ENCODE measurements around the gene SLC25A24.

DNA sequence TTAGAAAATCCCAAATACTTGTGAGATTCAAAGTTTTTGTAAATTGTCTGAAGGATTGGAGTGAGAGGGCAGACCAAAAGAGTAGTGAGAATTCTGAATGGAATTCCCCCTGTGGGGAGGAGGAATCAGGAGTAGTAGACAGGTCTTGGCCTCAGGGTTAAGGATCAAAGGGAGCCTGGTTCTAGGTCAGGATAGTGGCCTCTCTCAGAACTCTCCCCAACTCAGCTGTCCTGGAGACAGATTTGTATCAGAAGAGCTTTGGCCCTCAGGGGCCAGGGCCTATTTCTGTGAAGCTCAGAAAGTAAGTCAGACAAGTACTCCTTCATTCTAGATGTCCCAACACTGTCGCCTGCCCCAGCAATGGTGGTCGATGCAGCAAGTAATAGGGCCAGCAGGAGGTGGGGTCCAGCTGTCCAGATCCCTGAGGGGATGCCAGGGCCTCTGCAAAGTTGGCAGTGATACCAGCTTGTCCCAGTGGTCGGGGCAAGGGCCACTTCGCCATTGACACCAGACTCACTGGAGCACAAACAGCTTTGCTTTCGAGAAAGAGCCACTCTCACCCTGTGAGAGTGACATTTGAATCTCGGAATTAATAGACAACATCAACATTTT, 115.2 kb downstream of the SLC25A24 start:
- no peak for TF ChIP-seq FOXA1 (IDR thresholded peaks at IDR 0.05)
- TF ChIP-seq JUND (IDR thresholded peaks at IDR 0.05): no peak
- TF ChIP-seq, protein P1, sequence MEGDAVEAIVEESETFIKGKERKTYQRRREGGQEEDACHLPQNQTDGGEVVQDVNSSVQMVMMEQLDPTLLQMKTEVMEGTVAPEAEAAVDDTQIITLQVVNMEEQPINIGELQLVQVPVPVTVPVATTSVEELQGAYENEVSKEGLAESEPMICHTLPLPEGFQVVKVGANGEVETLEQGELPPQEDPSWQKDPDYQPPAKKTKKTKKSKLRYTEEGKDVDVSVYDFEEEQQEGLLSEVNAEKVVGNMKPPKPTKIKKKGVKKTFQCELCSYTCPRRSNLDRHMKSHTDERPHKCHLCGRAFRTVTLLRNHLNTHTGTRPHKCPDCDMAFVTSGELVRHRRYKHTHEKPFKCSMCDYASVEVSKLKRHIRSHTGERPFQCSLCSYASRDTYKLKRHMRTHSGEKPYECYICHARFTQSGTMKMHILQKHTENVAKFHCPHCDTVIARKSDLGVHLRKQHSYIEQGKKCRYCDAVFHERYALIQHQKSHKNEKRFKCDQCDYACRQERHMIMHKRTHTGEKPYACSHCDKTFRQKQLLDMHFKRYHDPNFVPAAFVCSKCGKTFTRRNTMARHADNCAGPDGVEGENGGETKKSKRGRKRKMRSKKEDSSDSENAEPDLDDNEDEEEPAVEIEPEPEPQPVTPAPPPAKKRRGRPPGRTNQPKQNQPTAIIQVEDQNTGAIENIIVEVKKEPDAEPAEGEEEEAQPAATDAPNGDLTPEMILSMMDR (IDR thresholded peaks at IDR 0.05; ENCODE audit: low read depth, low read length, missing input control): no peak
- TF ChIP-seq, protein P2, sequence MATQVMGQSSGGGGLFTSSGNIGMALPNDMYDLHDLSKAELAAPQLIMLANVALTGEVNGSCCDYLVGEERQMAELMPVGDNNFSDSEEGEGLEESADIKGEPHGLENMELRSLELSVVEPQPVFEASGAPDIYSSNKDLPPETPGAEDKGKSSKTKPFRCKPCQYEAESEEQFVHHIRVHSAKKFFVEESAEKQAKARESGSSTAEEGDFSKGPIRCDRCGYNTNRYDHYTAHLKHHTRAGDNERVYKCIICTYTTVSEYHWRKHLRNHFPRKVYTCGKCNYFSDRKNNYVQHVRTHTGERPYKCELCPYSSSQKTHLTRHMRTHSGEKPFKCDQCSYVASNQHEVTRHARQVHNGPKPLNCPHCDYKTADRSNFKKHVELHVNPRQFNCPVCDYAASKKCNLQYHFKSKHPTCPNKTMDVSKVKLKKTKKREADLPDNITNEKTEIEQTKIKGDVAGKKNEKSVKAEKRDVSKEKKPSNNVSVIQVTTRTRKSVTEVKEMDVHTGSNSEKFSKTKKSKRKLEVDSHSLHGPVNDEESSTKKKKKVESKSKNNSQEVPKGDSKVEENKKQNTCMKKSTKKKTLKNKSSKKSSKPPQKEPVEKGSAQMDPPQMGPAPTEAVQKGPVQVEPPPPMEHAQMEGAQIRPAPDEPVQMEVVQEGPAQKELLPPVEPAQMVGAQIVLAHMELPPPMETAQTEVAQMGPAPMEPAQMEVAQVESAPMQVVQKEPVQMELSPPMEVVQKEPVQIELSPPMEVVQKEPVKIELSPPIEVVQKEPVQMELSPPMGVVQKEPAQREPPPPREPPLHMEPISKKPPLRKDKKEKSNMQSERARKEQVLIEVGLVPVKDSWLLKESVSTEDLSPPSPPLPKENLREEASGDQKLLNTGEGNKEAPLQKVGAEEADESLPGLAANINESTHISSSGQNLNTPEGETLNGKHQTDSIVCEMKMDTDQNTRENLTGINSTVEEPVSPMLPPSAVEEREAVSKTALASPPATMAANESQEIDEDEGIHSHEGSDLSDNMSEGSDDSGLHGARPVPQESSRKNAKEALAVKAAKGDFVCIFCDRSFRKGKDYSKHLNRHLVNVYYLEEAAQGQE (IDR thresholded peaks at IDR 0.05): no peak
- TF ChIP-seq NR2F2 (IDR thresholded peaks at IDR 0.05): no peak
- TF ChIP-seq RAD21 (IDR thresholded peaks at IDR 0.05): no peak
- TF ChIP-seq YY1 (IDR thresholded peaks at IDR 0.05): no peak
- TF ChIP-seq, protein P3, sequence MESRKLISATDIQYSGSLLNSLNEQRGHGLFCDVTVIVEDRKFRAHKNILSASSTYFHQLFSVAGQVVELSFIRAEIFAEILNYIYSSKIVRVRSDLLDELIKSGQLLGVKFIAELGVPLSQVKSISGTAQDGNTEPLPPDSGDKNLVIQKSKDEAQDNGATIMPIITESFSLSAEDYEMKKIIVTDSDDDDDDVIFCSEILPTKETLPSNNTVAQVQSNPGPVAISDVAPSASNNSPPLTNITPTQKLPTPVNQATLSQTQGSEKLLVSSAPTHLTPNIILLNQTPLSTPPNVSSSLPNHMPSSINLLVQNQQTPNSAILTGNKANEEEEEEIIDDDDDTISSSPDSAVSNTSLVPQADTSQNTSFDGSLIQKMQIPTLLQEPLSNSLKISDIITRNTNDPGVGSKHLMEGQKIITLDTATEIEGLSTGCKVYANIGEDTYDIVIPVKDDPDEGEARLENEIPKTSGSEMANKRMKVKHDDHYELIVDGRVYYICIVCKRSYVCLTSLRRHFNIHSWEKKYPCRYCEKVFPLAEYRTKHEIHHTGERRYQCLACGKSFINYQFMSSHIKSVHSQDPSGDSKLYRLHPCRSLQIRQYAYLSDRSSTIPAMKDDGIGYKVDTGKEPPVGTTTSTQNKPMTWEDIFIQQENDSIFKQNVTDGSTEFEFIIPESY (IDR thresholded peaks at IDR 0.05): no peak
- no peak for TF ChIP-seq TAF1 (conservative IDR thresholded peaks at IDR 0.05)
- TF ChIP-seq, protein P4, sequence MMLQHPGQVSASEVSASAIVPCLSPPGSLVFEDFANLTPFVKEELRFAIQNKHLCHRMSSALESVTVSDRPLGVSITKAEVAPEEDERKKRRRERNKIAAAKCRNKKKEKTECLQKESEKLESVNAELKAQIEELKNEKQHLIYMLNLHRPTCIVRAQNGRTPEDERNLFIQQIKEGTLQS (IDR thresholded peaks at IDR 0.05): no peak
- TF ChIP-seq HNF4G (IDR thresholded peaks at IDR 0.05): no peak
- no peak for TF ChIP-seq GABPA (IDR thresholded peaks at IDR 0.05 in 1 of 2, conservative IDR thresholded peaks at IDR 0.05 in 1 of 2)
- no peak for TF ChIP-seq RXRA (IDR thresholded peaks at IDR 0.05)
- TF ChIP-seq, protein P5, sequence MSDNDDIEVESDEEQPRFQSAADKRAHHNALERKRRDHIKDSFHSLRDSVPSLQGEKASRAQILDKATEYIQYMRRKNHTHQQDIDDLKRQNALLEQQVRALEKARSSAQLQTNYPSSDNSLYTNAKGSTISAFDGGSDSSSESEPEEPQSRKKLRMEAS (IDR thresholded peaks at IDR 0.05): no peak

All from liver (tissue), 3 donors.